AG09319 (cell line): Measurements from ENCODE around the gene RBKS.
A peak's percentile ranks its signal among the peaks of the same experiment; 100 is the strongest.

Experiments
- DNase-seq: peaks from one replicate; pipeline ENCODE4 v3.0.0-alpha.2; 2010; ENCODE audit warnings: low read depth; ENCODE audit errors: extremely low read depth
- CTCF ChIP-seq: IDR thresholded peaks from 2 replicates; pipeline ENCODE4 v1.5.1; 2011; ENCODE audit warnings: low read depth, mild to moderate bottlenecking, inconsistent platforms, low read length, moderate library complexity

The RBKS gene

GRCh38 chr2:27890146-27890923, at the start of gene RBKS, which contains the start of gene BABAM2:
RBKS (minus strand) TSS chr2:27890387; CDS start chr2:27890345, 42 bp downstream.
BABAM2 (plus strand) TSS chr2:27890729; CDS start chr2:27894557, 3,828 bp downstream.
- peak; percentile 45 for DNase-seq
- no peak for TF ChIP-seq CTCF

GRCh38 chr2:27935026-27935425, 44.8 kb upstream of the RBKS start:
- TF ChIP-seq CTCF: no peak
- DNase-seq: no peak

- TF ChIP-seq CTCF: no peak
- DNase-seq: no peak
Observed at GRCh38 chr2:27932396-27932795, 42.2 kb upstream of the RBKS start.

GRCh38 chr2:27931361-27931950, 41.3 kb upstream of the RBKS start:
- no peak for TF ChIP-seq CTCF
- no peak for DNase-seq

GRCh38 chr2:27929916-27930486, 39.8 kb upstream of the RBKS start:
- DNase-seq: no peak
- no peak for TF ChIP-seq CTCF

- DNase-seq: no peak
- TF ChIP-seq CTCF: no peak
Observed at GRCh38 chr2:27925766-27926472, 35.7 kb upstream of the RBKS start.
